Suppressor macrophage treated with lipopolysaccharide for 4 hours (primary cell): Measurements from ENCODE around the gene GJC2.

Experiments used
- DNase-seq: peaks from one replicate; pipeline ENCODE4 v3.0.0-alpha.2; 2020

Gene GJC2

GRCh38 chr1:228146417-228147150, 3.1 kb upstream of the GJC2 start:
- no peak for DNase-seq

- no peak for DNase-seq
Observed at GRCh38 chr1:228147151-228147693, 2.5 kb upstream of the GJC2 start.

DNA sequence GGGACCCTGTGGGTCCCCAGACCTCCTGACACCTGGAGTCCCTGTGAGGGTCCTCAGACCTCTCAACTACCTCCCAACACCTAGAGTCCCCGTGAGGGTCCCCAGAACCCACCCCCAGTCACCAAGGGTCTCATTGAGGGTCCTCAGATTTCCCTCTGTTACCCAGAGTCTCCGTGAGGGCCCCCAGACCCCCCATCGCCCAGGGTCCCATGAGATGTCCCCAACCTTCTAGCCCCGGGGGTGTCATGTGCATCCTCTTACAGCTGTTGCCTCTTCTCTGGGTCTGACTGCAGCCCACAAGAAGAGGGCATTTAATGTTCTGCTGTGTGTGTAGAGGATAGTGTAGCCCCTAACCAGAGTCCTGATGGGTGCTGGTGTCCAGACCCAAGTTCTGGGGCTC, 2.0 kb upstream of the GJC2 start:
- DNase-seq, result no peak

GRCh38 chr1:228148196-228148861, 1.4 kb upstream of the GJC2 start:
- DNase-seq, result no peak

GRCh38 chr1:228148935-228149405, 760 bp upstream of the GJC2 start:
- DNase-seq, result no peak

DNA sequence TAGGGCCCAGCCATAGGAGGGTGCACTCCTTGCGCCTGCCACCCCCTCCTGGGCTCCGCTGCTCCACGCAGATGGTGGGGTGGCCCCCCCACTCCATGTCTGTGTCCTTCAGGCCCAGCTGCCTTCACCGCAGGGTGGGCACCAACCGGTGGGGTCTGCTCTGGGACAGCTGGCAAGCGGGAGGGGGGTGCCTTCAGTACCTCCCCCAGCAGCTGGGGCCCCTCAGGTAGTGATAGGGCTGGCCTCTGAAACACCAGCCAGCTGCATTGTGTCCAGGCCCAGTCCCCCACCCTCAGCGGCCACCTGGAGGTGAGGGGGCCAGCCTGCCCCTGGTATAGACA, 360 bp downstream of the GJC2 start:
- no peak for DNase-seq

DNA sequence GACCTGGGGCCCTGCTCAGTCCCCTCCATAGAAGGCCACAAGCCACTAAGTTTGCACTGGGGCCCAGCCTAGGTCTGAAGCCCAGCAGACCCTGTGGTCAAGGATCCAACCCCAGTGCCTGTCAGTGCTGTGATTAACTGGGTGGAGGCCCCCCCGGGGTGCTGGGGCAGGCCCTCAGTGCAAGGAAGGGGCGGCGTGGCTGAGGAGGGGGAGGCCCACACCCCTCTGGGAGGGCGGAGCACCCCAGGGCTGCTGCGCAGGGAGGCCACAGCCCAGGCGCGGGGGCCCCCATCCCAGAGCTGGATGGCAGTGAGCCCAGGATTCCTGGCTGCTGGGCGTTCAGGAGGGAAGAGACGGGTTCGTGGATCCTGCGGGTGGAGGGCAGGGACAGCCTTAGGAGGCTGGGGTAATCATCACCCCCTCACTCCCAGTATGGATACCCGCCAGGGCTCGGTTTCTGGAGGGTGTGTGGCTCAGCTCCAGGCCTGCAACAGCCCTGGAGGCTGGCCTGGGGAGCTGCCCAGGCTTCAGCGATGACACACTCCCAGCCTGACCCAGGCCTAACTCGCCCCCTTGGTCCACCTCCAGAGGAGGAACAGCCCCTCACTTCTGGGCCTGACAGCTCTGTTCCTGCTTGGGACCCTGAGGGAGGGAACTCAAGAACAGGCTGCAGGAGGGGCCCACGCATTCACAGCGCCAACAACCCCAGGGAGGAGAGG, 890 bp downstream of the GJC2 start:
- DNase-seq, result no peak

DNA sequence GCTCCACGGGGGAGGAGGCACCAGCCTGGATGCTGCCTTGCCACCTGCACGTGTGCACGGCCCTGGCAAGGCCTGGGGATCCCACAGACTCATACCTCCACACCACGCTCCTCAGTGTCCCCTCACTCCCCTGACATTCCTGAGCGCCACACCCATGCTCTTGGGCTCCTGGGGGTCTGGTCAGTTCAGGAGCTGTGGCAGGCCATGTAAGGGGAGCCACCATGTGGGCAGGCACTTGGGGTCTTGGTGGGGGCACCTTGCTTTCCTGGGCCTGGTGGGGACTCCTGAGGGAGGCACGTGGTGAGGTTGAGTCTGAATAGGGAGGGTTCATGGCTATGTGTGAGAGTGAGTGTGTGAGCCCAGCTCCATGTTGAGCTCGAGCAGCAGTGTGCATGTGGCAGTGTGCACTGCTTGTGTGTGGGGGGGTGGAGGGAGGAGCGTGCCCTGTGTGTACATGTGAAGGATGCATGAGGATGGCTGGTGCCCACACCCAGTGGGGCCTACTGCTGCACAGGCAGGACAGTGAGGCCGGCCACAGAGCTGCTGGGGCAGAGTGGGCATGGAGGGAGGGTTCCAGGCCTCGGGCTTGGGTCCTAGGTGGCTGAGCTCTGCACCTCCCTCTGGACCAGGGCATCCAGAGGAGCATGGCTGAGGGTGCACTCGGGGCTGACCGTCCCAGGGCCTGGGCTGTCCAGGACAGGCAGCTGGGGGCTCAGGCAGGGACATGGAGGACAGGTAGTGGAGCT, 1.6 kb downstream of the GJC2 start:
- no peak for DNase-seq

- DNase-seq, result no peak
Observed at GRCh38 chr1:228152097-228152917, 2.6 kb downstream of the GJC2 start.

DNA sequence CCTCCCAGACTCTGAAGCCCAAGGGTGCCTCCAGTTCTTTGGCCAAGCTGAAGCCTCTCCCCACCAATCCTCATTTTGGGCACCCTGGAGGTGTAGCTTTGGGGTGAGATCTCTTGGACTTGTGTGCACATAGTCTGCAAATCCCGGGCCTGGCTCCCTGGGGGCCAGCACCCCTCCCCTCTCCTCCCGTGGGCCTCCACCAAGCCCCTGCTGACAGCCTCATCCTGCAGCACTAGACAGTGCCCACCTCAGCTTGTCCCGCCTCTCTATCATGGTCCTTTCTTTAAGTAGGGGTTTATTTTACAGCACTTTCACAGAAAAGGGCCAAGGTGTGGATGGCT, 3.2 kb downstream of the GJC2 start:
- DNase-seq, result no peak

- DNase-seq, result no peak
Observed at GRCh38 chr1:228154021-228154669, 4.4 kb downstream of the GJC2 start.

DNA sequence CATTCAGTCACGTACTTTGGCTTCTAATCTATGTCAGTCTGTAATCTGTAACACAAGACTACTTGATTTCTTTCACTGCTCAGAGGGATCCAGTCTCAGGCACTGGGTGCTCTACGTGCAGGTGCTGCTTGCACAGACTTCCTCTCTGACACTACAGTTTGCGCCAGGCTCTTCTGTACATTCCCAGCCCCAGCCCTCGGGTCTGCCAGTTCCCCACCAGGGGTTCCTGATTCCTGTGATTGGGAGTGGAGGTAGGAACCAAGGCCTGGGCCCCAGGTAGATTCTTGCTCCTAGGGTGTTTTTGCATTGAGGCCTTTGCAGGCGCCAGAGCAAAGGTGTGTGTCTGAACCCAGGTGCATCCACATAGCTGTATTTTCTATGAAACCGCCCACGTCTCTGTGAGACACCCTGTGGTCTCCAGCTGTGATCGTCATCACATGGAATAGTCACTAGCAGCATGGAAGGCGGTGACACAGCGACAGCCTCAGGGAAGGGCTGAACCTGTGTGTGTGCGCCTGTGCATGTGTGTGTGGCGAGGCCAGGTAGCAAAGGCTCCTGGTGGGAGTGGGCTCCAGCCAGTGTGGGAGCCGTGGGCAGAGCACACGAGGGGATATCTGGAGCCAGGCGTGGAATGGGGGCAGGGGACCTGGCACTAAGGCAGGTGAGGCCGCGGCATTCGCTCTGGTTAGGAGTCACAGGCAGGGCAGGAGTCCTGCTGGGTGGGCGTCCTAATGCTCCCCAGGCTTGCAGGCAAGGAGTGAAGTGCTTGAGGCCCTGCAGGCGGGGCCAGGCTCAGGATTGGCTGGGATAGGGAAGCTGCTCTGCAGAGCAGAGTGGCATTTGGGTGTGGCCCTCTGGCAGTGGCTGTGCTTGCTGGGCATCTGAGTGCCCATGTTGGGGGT, 5.2 kb downstream of the GJC2 start:
- no peak for DNase-seq

DNA sequence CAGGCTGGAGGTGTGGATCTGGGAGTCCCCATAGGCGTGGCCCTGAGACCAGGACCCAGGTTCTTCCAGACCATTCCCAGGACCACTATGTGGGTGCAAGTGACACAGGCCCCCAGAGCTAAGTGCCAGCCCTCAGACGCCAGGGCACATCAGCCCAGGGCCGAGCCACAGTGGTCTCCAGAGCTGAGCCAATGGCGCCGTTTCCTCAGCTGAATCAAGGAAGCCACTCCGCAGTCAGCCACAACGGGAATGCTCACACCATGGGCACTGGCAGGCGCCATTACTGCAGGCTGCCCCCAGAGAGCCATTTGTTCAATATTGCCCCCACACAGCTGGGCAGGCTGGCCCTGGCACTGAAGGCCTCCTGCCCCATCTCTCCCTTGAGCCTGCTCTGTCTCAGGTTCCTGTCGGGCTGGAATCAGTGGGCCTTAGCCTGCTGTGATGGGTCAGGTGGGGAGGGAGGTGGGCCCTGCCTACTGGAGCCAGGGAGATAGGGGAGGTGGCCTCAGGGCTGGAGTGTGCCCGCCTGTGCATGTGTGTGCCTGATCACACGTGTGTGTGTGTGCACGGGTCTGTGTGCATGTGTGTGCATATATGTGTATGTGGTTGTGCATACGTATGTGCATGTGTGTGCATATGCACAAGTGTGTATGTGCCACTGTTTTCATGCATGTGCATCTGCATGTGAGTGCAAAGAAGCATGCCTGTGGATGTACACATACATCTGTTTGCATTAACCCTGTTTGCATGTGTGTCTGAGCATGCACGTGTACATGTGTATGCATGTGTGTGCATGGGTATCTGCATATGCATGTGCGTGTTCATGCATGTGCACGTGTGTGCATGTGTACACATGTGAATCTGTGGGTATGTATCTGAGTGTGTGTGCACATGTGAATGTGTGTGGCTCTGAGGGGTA, 6.1 kb downstream of the GJC2 start:
- no peak for DNase-seq

DNA sequence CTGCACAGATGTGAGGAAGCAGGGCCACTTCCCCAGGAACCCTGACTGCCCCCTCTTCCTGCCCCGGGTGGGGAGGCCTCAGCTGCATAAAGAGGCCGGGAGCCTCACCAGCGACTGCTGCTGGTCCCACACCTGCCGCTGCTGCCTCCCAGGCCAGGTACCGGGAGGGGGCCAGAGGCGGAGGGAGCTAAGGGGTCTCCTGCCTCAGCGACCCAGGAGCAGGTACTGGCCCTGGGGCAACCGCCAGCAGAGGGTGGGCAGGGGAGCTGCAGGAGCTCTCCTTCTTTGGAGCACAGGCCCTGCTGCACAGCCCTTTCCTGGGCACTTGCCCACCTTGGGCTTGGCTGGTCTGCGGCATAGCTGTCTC, 6.8 kb downstream of the GJC2 start:
- DNase-seq, result no peak

GRCh38 chr1:228156941-228157728, 7.4 kb downstream of the GJC2 start:
- no peak for DNase-seq

DNA sequence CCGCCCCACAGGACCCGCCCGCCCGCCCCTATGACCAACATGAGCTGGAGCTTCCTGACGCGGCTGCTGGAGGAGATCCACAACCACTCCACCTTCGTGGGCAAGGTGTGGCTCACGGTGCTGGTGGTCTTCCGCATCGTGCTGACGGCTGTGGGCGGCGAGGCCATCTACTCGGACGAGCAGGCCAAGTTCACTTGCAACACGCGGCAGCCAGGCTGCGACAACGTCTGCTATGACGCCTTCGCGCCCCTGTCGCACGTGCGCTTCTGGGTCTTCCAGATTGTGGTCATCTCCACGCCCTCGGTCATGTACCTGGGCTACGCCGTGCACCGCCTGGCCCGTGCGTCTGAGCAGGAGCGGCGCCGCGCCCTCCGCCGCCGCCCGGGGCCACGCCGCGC, 8.0 kb downstream of the GJC2 start:
- no peak for DNase-seq

DNA sequence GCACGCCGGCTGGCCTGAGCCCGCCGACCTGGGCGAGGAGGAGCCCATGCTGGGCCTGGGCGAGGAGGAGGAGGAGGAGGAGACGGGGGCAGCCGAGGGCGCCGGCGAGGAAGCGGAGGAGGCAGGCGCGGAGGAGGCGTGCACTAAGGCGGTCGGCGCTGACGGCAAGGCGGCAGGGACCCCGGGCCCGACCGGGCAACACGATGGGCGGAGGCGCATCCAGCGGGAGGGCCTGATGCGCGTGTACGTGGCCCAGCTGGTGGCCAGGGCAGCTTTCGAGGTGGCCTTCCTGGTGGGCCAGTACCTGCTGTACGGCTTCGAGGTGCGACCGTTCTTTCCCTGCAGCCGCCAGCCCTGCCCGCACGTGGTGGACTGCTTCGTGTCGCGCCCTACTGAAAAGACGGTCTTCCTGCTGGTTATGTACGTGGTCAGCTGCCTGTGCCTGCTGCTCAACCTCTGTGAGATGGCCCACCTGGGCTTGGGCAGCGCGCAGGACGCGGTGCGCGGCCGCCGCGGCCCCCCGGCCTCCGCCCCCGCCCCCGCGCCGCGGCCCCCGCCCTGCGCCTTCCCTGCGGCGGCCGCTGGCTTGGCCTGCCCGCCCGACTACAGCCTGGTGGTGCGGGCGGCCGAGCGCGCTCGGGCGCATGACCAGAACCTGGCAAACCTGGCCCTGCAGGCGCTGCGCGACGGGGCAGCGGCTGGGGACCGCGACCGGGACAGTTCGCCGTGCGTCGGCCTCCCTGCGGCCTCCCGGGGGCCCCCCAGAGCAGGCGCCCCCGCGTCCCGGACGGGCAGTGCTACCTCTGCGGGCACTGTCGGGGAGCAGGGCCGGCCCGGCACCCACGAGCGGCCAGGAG, 8.6 kb downstream of the GJC2 start:
- no peak for DNase-seq
